UCSD-AML1 (cell line): ENCODE measurements around the gene ARMC2.
"Not testable (repeated sequence)": the region's sequence is repeated elsewhere in the genome, so short reads cannot be mapped to it uniquely, and the experiment has no call there.

Experiments
- DNase-seq: peaks from one replicate; lab custom pipeline; 2025; ENCODE audit not compliant: unreplicated experiment; lab: John Stamatoyannopoulos, UW

ARMC2 gene

GRCh38 chr6:108848116-108848868 lies at the start of gene ARMC2:
Gene ARMC2 (plus strand): TSS chr6:108848422. CDS start chr6:108854268, 5,846 bp downstream.
- DNase-seq: peak; percentile 95

- peak; percentile 86 for DNase-seq
These were observed 49.4 kb upstream of the ARMC2 start for GRCh38 chr6:108798670-108799353.

GRCh38 chr6:108799354-108799717 lies 48.9 kb upstream of the ARMC2 start:
- DNase-seq: no peak

GRCh38 chr6:108799791-108800190 lies 48.4 kb upstream of the ARMC2 start:
- DNase-seq: no peak

GRCh38 chr6:108800427-108800864 lies 47.8 kb upstream of the ARMC2 start:
- DNase-seq: no peak

GRCh38 chr6:108801366-108801765 lies 46.9 kb upstream of the ARMC2 start:
- DNase-seq: no peak

- no peak for DNase-seq
These were observed 44.2 kb upstream of the ARMC2 start for GRCh38 chr6:108803982-108804490.

- DNase-seq: no peak
These were observed 43.3 kb upstream of the ARMC2 start for GRCh38 chr6:108804956-108805355.

GRCh38 chr6:108805611-108806167 lies 42.5 kb upstream of the ARMC2 start:
- DNase-seq: peak; percentile 34

- DNase-seq: no peak
These were observed 42.1 kb upstream of the ARMC2 start for GRCh38 chr6:108806171-108806570.

GRCh38 chr6:108806665-108807064 lies 41.6 kb upstream of the ARMC2 start:
- no peak for DNase-seq

GRCh38 chr6:108807928-108808327 lies 40.3 kb upstream of the ARMC2 start:
- no peak for DNase-seq

GRCh38 chr6:108809211-108809610 lies 39.0 kb upstream of the ARMC2 start:
- DNase-seq: no peak

GRCh38 chr6:108810057-108810643 lies 38.1 kb upstream of the ARMC2 start:
- DNase-seq: no peak

- no peak for DNase-seq
These were observed 36.7 kb upstream of the ARMC2 start for GRCh38 chr6:108811490-108811889.

GRCh38 chr6:108813218-108813617 lies 35.0 kb upstream of the ARMC2 start:
- not testable (repeated sequence) for DNase-seq

GRCh38 chr6:108817276-108817675 lies 30.9 kb upstream of the ARMC2 start:
- not testable (repeated sequence) for DNase-seq

GRCh38 chr6:108820006-108820405 lies 28.2 kb upstream of the ARMC2 start:
- no peak for DNase-seq

- DNase-seq: no peak
These were observed 25.8 kb upstream of the ARMC2 start for GRCh38 chr6:108822401-108822800.

GRCh38 chr6:108825326-108825725 lies 22.9 kb upstream of the ARMC2 start:
- DNase-seq: no peak

GRCh38 chr6:108831104-108831503 lies 17.1 kb upstream of the ARMC2 start:
- DNase-seq: no peak

GRCh38 chr6:108832738-108833137 lies 15.5 kb upstream of the ARMC2 start:
- DNase-seq: no peak
